HEK293 (cell line): Measurements from ENCODE around the gene TUBGCP6.

Experiments
- ZNF146 ChIP-seq: fragments of 450-650 bp; formaldehyde crosslinking; IDR thresholded peaks from 2 replicates; pipeline ENCODE4 v1.5.1; 2016; ENCODE audit warnings: missing biosample characterization, missing genetic modification characterization
- TF ChIP-seq, protein P1 (sequence below): fragments of 450-650 bp; formaldehyde crosslinking; IDR thresholded peaks from 2 replicates; pipeline ENCODE4 v1.5.1; 2016; ENCODE audit warnings: missing biosample characterization, missing genetic modification characterization
- TF ChIP-seq, protein P2 (sequence below): fragments of 450-650 bp; formaldehyde crosslinking; IDR thresholded peaks from 2 replicates; pipeline ENCODE4 v1.5.1; 2016; ENCODE audit warnings: missing biosample characterization, missing genetic modification characterization
- TF ChIP-seq, protein P3 (sequence below): fragments of 450-650 bp; formaldehyde crosslinking; IDR thresholded peaks from 2 replicates; pipeline ENCODE4 v1.5.1; 2016; ENCODE audit warnings: missing biosample characterization, missing genetic modification characterization

DNA sequence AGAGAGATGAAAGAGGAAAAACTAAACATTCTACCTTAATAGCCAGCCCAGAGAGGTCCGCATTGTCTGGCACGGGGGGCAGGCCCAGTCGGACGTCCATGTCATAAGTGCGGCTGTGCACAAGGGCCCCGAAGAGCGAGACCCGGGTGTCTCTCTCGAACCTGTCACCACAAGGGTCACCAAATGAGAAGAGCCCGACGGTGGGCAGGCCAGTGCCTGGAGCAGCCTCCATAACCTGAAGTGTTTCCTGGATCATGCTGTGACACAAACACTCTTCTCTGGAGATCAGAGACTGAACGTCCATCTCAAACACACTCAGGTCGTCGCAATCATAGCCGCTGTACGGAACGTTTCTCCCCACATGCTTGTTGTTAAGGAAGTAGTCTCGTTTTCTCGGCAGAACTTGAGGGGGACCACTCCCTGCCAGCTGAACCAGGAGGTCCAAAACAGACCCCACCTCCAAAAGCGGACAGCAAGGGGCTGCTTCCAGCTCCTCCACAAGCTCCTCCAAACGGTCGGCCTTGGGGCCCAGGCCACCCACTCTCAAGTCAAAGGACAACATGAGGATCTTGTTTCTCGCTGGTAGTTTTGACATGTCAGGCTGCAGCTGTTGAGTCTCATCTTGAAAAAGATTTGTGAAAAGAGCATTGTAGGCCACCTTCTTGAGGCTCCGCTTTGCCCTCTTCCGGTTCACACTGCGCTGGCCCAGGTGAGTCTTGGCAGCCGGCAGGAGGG is 971 bp downstream of the TUBGCP6 start:
- TF ChIP-seq, protein P1, sequence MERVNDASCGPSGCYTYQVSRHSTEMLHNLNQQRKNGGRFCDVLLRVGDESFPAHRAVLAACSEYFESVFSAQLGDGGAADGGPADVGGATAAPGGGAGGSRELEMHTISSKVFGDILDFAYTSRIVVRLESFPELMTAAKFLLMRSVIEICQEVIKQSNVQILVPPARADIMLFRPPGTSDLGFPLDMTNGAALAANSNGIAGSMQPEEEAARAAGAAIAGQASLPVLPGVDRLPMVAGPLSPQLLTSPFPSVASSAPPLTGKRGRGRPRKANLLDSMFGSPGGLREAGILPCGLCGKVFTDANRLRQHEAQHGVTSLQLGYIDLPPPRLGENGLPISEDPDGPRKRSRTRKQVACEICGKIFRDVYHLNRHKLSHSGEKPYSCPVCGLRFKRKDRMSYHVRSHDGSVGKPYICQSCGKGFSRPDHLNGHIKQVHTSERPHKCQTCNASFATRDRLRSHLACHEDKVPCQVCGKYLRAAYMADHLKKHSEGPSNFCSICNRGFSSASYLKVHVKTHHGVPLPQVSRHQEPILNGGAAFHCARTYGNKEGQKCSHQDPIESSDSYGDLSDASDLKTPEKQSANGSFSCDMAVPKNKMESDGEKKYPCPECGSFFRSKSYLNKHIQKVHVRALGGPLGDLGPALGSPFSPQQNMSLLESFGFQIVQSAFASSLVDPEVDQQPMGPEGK (tag by site-specific recombination) = no peak
- TF ChIP-seq, protein P2, sequence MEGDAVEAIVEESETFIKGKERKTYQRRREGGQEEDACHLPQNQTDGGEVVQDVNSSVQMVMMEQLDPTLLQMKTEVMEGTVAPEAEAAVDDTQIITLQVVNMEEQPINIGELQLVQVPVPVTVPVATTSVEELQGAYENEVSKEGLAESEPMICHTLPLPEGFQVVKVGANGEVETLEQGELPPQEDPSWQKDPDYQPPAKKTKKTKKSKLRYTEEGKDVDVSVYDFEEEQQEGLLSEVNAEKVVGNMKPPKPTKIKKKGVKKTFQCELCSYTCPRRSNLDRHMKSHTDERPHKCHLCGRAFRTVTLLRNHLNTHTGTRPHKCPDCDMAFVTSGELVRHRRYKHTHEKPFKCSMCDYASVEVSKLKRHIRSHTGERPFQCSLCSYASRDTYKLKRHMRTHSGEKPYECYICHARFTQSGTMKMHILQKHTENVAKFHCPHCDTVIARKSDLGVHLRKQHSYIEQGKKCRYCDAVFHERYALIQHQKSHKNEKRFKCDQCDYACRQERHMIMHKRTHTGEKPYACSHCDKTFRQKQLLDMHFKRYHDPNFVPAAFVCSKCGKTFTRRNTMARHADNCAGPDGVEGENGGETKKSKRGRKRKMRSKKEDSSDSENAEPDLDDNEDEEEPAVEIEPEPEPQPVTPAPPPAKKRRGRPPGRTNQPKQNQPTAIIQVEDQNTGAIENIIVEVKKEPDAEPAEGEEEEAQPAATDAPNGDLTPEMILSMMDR (tag by site-specific recombination) = no peak
- TF ChIP-seq ZNF146 (tag by site-specific recombination) = no peak
- TF ChIP-seq, protein P3, sequence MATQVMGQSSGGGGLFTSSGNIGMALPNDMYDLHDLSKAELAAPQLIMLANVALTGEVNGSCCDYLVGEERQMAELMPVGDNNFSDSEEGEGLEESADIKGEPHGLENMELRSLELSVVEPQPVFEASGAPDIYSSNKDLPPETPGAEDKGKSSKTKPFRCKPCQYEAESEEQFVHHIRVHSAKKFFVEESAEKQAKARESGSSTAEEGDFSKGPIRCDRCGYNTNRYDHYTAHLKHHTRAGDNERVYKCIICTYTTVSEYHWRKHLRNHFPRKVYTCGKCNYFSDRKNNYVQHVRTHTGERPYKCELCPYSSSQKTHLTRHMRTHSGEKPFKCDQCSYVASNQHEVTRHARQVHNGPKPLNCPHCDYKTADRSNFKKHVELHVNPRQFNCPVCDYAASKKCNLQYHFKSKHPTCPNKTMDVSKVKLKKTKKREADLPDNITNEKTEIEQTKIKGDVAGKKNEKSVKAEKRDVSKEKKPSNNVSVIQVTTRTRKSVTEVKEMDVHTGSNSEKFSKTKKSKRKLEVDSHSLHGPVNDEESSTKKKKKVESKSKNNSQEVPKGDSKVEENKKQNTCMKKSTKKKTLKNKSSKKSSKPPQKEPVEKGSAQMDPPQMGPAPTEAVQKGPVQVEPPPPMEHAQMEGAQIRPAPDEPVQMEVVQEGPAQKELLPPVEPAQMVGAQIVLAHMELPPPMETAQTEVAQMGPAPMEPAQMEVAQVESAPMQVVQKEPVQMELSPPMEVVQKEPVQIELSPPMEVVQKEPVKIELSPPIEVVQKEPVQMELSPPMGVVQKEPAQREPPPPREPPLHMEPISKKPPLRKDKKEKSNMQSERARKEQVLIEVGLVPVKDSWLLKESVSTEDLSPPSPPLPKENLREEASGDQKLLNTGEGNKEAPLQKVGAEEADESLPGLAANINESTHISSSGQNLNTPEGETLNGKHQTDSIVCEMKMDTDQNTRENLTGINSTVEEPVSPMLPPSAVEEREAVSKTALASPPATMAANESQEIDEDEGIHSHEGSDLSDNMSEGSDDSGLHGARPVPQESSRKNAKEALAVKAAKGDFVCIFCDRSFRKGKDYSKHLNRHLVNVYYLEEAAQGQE (tag by site-specific recombination) = no peak
